GM21529 (cell line): Measurements from ENCODE around the gene TGM3.

Experiments
- ATAC-seq: cut with Tn5 transposase; IDR thresholded peaks from one replicate; pipeline ENCODE4 v1.9.1; 2021; ENCODE audit not compliant: unreplicated experiment

Gene TGM3

DNA sequence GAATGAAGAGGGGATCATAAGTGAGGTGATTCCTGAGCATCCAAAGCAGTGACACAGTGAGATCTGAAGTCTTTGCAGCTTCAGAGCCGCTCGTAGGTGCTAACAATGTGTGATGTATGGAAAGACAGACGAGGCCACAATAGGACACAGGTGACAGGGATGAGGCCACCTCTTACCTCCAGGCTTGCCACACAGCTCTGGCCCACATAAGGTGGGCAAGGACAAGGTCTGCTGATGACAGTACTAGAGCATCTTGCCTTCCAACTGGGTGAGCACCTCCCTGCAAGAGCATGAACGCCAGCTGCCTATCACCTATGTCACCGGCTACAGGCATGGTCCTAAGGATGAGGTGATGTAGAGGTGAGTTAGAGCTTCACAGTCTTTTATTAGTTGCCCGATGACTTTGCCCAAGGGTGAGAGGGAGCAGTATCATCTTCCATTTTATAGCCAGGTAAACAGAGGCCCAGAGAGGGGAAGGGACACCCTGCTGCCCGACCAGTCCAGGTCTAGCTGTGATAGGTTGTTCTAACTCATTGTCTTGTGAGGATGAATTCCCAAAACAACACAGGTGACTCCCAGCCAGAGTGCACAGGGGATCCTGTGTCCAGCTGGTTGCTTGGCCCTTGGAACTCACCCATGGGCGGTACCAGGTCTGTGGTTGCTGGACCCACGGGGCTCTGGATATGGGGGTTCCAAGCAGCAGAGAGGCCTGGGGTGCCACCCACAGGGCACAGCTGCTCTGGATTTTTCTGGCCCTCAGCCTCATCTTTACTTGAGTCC, 78.7 kb downstream of the TGM3 start:
- no peak for ATAC-seq

DNA sequence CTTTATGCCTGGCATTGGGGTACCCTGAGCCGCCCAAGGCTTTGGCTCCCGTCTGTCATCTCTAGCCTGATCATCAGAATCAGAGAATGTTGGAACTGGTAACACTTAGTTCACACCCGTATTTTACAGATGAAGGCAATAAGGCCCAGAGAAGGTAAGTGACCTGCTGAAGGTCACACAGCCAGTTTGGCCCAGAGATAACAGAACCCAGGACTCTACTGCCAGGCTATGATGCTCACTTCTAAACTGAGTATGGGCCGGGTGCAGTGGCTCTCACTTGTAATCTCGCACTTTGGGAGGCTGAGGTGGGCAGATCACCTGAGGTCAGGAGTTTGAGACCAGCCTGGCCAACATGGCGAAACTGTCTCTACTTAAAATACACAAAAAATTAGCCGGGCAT, 83.1 kb downstream of the TGM3 start:
- no peak for ATAC-seq

DNA sequence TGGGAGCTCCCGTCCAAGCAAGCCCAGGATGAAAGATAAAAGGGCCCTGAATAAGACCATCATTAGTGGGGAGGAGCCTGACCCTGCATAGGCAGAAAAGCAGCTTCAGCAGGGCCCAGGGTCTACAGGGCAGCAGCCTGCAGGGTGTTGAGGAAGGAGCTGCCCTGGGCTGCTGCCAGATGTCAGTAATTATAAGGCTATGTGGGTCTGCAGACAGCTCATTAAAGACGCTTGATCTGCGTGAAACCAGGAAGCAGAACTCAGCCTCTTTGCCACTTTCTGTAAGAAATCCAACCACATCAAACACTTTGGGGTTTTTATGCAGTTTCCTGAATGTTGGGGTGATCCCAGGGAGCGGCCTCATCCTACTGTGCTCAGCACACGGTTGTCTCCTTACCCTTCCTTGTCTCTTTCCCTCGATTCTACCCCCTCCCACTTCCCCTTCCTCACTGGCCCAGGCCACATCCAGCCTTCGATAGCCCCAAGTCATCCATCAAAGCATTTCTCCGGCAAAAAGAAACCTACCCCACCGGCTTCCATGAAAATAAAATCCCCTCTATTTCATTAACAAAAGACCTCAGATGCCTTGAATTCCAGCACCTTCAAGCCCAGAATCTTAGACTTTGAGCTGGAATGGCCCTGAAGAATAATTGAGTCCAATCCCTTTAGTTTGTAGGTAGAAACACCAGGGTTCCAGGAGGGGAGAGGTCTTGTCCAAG, 83.9 kb downstream of the TGM3 start:
- ATAC-seq, result no peak

DNA sequence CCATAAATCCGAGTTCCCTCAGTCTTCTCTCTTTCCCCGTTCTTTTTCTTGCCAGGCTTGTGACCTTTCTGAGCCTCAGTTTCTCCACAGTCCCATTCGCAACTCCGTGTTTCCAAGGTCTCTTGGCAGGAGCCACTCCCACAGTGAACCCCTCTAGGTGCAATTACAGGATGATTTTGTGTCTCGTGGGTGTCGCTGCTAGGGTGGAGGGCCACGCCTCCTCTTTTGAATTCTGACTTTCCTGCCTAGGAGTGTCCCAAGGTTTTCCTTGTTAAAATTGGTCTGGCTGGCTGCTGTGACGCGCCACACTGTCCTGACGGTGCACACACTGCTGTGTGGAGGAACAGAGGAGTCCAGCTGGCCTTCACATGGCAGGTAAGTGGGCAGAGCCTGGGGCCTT, 84.8 kb downstream of the TGM3 start, which contains the start of gene TGM6:
Gene TGM6 (plus strand): TSS at position 301 of the 400 bp plus-strand sequence. CDS start 68 bp downstream, at position 369.
- no peak for ATAC-seq

DNA sequence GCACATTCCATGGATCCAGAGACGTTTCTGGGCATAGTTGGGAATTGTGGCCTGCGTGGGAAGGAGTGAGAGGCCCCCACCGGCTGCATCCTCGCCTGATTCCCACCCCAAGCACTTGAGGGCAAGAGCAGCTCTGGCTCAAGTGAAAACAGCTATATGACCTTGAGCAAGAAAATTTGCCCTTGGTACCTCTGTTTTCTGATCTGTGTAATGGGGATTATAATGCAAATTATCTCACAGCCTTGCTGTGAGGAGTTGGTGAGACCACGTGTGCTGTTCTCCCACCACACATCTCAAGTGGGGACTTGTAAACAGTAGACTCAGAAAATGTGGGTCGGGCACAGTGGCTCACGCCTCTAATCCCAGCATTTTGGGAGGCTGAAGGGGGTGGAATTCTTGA, 85.5 kb downstream of the TGM3 start:
- no peak for ATAC-seq

DNA sequence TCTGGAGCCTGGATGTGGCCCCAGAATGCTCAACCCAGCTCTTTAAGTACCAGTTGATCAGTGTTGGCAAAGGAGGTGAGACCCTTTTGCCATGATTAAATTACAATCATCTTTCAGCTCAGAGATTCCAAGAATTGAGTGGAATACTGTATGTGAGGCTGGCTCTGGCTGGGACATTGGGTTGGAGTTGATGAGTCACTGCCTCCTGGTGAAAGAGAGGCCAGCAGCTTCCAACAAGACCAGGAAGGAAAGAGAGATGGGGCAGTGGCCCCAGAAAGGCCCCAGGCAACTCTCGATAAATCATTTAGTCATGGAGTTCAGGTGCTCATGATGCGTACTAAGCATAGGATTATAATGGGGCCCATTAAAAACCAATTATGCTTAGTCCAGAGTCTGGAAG, 87.0 kb downstream of the TGM3 start:
- no peak for ATAC-seq

DNA sequence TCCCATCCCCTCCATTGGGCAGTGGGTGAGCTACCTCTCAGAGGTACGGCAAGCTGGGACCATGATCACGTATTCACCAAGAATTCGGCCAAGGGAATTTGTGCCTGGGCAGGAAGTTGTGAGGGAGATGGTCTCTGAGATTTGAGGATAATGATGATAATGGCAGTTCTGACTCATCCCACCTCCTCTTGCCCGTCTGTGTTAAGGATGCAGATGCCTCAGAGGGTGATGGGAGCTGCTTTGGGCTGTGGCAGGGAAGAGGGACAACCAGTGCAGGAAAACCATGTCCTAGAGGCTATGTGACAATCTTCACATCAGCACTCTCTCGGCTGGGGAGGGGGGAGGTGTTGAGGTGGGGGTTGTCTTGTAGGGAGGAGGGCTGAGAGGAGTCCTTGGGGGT, 89.2 kb downstream of the TGM3 start:
- no peak for ATAC-seq

DNA sequence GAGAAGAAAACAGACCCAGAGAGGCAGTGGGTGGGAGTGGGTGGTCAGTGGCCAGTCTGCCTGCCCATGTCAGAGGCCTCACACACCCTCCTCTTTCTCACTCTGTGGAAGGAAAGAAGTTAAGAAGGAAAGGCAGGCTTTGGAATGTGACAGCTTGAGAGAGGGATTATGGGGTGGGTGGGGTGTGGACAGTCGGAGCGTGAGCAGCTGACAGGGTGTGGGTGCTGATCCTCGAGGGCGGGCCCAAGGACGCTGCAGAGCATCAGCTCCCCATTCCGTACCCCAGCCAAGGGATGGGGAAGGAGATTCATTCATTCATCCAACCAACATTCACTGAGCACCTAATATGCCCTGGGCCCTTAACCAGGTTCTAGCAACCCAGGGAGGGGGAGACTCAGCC, 89.7 kb downstream of the TGM3 start:
- no peak for ATAC-seq

DNA sequence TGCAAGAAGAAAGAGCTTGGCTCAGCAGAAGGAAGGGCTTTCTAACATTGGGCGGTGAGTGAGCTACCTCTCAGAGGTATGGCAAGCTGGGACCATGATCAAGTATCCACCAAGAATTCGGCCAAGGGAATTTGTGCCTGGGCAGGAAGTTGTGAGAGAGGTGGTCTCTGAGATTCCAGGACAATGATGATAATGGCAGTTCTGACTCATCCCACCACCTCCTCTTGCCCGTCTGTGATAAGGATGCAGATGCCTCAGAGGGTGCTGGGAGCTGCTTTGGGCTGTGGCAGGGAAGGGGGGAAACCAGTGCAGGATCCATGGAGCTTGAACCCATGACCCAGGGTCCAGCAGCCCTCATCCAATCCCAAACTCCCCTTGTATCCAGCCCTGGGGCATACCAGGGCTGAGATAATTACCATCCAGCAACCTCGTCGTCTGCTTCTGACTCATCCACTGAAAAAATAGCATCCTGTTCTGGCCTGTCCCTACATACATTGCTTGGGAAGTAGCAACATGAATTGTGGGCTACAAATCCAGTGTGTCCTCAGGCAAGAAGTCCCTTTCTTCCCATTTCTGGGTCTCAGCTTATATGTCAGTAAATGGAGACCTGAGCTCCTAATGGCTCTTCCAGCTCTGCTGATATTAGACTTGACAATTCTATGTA, 90.8 kb downstream of the TGM3 start:
- no peak for ATAC-seq

DNA sequence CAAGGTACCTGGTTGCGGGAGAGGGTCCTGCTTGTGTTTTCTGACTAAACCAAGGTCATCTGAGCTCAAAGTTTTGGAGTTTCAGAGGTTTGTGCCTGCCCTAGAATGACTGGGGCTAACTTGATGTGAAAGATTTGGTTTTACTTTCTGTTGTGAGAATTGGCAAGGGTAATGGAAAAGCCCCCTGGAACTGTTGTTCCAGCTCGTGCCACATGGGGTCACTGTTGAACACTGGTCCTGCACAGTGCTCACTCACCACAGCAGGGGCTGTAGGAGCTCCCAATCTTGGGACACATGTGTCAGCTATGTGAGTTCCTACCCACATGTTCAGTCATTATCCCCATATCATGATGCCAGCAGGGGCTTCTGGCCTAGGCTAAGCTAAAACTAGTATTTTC, 91.4 kb downstream of the TGM3 start:
- no peak for ATAC-seq

DNA sequence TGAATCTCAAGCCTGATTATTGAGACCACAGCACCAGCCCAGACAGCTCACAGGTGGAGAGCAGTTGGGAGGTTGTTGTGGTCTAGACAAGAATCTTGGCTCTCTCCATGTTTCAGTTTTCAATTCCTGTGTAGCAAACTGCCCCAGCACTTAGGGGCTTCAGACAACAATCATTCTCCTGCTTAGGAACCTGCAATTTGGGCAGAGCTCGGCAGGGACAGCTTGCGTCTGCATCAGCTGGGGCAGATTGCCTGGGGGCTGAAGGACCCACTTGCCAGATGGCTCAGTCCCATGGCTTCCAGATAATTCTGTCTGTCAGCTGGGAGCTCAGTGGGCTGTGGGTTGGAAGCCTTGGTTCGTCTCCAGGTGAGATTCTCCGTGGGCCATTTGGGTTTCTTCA, 91.8 kb downstream of the TGM3 start:
- no peak for ATAC-seq
